ENCODE measurements around the gene FAM181B.

DNA sequence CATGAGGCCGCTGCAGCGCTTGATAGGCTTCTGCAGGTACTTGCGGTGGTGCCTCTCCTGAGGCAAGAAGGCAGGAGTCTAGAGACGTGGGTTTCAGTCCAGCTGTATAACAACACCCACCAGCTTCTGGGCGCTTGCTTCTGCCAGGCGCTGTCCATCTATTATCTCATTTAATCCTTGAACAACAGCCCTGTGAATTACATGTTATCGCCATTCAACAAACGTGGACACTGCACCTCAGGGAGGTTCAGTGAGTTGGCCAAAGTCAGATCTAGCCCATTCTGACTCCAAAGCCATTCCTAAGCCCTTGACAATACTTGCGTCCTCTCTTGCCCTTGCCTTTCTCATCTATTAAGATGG lies 436 bp upstream of the FAM181B start:
- TF ChIP-seq CTCF (IDR thresholded peaks at IDR 0.05) (no peak), POLR2A (IDR thresholded peaks at IDR 0.05) (no peak)

All from ovary (tissue), 3 donors.